Activated CD8-positive, alpha-beta T cell treated with anti-CD3 and anti-CD28 coated beads for 36 hours (primary cell): ENCODE measurements around the gene MINDY3. TPM values are rescaled to one million over a fixed set of nuclear protein-coding genes. Genes with fewer than 3 reads are reported as not detected.

Experiments used
- ATAC-seq: fragments of 200-7000 bp; cut with Tn5 transposase; one replicate; pipeline ENCODE4 v1.10.0; 2021; ENCODE audit warnings: mild to moderate bottlenecking, moderate library complexity
- CTCF ChIA-PET: fragments of 350-600 bp; sonication (Branson Sonifier 250); formaldehyde crosslinking; loops from one replicate; lab custom pipeline; 2021; ENCODE audit warnings: antibody characterized with exemption; lab: Charles Lee
- POLR2A ChIA-PET: fragments of 350-600 bp; sonication (Branson Sonifier 250); formaldehyde crosslinking; loops from one replicate; lab custom pipeline; 2021; ENCODE audit warnings: antibody characterized with exemption; lab: Charles Lee
- DNase-seq: peaks from one replicate; pipeline ENCODE4 v3.0.0-alpha.2; 2020
- H3K27ac Mint-ChIP-seq: one replicate; pipeline ENCODE4 v1.8.0; 2021; ENCODE audit warnings: mild to moderate bottlenecking, mixed read lengths
- H3K27me3 Mint-ChIP-seq: one replicate; pipeline ENCODE4 v1.8.0; 2021; ENCODE audit warnings: mixed read lengths
- H3K36me3 Mint-ChIP-seq: one replicate; pipeline ENCODE4 v1.8.0; 2021; ENCODE audit warnings: low read depth, mixed read lengths
- H3K4me1 Mint-ChIP-seq: one replicate; pipeline ENCODE4 v1.8.0; 2021; ENCODE audit warnings: low read depth, mixed read lengths
- H3K4me3 Mint-ChIP-seq: one replicate; pipeline ENCODE4 v1.8.0; 2021; ENCODE audit warnings: mild to moderate bottlenecking, moderate library complexity, mixed read lengths
- H3K9me3 Mint-ChIP-seq: one replicate; pipeline ENCODE4 v1.8.0; 2021; ENCODE audit warnings: mixed read lengths
- intact Hi-C: fragments of 100-400 bp; cut with micrococcal nuclease; formaldehyde crosslinking; loops from one replicate; pipeline ENCODE4 v1.10.0; 2022
- total RNA-seq, 2 experiments: library from RNA; stranded (reverse); gene quantifications; one replicate each; pipeline ENCODE4 v1.2.3, GENCODE V29; 2021
- TF ChIP-seq, protein P1 (sequence below): fragments of 200-600 bp; IDR thresholded peaks from one replicate; pipeline ENCODE4 v1.8.0; 2022; ENCODE audit warnings: antibody characterized with exemption, mild to moderate bottlenecking

Gene MINDY3
- total RNA-seq, 2 experiments from 2014 or later: 12.0 to 14.6 TPM

DNA sequence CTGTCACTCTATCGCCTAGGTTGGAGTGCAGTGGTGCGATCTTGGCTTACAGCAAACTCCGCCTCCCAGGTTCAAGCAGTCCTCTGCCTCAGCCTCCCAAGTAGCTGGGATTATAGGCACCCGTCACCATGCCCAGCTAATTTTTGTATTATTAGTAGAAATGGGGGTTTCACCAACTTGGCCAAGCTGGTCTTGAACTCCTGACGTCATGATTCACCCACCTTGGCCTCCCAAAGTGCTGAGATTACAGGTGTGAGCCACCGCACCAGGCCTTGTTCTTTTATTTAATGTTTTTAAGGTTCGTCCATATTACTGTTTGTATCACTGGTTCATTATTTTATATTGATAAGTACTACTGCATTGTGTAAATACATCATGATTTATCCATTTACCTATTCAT lies 130.4 kb downstream of the MINDY3 start:
- no peaks in the 10 kb centered on the region for H3K36me3 Mint-ChIP-seq
- intact Hi-C loops: loop anchor here (10.0 kb wide), 1 partner anchor 295 kb away; no protein-coding TSS in a partner anchor

More for the DNA sequence above, 130.4 kb downstream of the MINDY3 start:
- ChIA-PET POLR2A (no interaction called here), CTCF (interaction anchor here (1.0 to 1.1 kb wide), 2 partner anchors 144 to 302 kb away, joined by 3 read pairs; no protein-coding TSS in a partner anchor)
- TF ChIP-seq, protein P1, sequence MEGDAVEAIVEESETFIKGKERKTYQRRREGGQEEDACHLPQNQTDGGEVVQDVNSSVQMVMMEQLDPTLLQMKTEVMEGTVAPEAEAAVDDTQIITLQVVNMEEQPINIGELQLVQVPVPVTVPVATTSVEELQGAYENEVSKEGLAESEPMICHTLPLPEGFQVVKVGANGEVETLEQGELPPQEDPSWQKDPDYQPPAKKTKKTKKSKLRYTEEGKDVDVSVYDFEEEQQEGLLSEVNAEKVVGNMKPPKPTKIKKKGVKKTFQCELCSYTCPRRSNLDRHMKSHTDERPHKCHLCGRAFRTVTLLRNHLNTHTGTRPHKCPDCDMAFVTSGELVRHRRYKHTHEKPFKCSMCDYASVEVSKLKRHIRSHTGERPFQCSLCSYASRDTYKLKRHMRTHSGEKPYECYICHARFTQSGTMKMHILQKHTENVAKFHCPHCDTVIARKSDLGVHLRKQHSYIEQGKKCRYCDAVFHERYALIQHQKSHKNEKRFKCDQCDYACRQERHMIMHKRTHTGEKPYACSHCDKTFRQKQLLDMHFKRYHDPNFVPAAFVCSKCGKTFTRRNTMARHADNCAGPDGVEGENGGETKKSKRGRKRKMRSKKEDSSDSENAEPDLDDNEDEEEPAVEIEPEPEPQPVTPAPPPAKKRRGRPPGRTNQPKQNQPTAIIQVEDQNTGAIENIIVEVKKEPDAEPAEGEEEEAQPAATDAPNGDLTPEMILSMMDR: no peak
- H3K4me1 Mint-ChIP-seq: no peaks in the 10 kb centered on the region
- H3K27ac Mint-ChIP-seq: no peak overlapping the region
- ATAC-seq (no peak), DNase-seq (no peak)
- peaks cover 4% of the 10 kb centered on the region for H3K27me3 Mint-ChIP-seq
- no peak overlapping the region for H3K4me3 Mint-ChIP-seq
- H3K9me3 Mint-ChIP-seq: peaks cover 9% of the 10 kb centered on the region

Other genes starting within 250 kb of the MINDY3 start
- gene ITGA8, start 140.6 kb downstream of the MINDY3 start, total RNA-seq: not detected